PC-3 (cell line): ENCODE measurements around the gene UBE2L6. TPM values are rescaled to one million over a fixed set of nuclear protein-coding genes. Genes with fewer than 3 reads are reported as not detected.

ENCODE experiments used
- ATAC-seq: fragments of 200-7000 bp; cut with Tn5 transposase; 2 replicates; pipeline ENCODE4 v1.9.1; 2020; ENCODE audit warnings: mild to moderate bottlenecking, moderate library complexity
- BruUV-seq: library from RNA; stranded (reverse); fragments of 400-500 nt; replicated peaks from 2 replicates; lab custom pipeline; 2021; lab: Mats Ljungman, UMichigan
- CTCF ChIA-PET: fragments of 300-600 bp; sonication (Branson Sonifier 250); formaldehyde crosslinking; loops from one replicate; lab custom pipeline; 2022; ENCODE audit warnings: antibody characterized with exemption; lab: Charles Lee
- POLR2A ChIA-PET: fragments of 300-600 bp; sonication (Branson Sonifier 250); formaldehyde crosslinking; loops from one replicate; lab custom pipeline; 2022; ENCODE audit warnings: antibody characterized with exemption; ENCODE audit not compliant: unreplicated experiment; lab: Charles Lee
- DNase-seq: peaks from one replicate; pipeline ENCODE4 v3.0.0-alpha.2; 2015
- H2AFZ ChIP-seq: fragments of 300-600 bp; sonication (generic); 2 replicates; pipeline ENCODE4 v1.6.0; 2016; ENCODE audit warnings: antibody characterized with exemption, low read length
- H3F3A ChIP-seq: fragments of 300-600 bp; sonication (generic); one replicate; pipeline ENCODE4 v1.6.0; 2017; ENCODE audit warnings: antibody characterized with exemption, low read length, control low read depth, mild to moderate bottlenecking; ENCODE audit not compliant: unreplicated experiment
- H3K27ac ChIP-seq: fragments of 300-600 bp; sonication (generic); 2 replicates; pipeline ENCODE4 v1.5.1; 2016; ENCODE audit warnings: mild to moderate bottlenecking, low read length
- H3K27me3 ChIP-seq: fragments of 300-600 bp; sonication (generic); 2 replicates; pipeline ENCODE4 v1.6.1; 2016; ENCODE audit warnings: low read length, mixed read lengths
- H3K36me3 ChIP-seq: fragments of 300-600 bp; sonication (generic); 2 replicates; pipeline ENCODE4 v1.6.1; 2016; ENCODE audit warnings: low read depth, mixed run types, low read length, mixed read lengths
- H3K4me1 ChIP-seq: fragments of 300-600 bp; sonication (generic); 2 replicates; pipeline ENCODE4 v1.5.1; 2016; ENCODE audit warnings: low read length; ENCODE audit not compliant: insufficient read depth
- H3K4me2 ChIP-seq: fragments of 300-600 bp; sonication (generic); 2 replicates; pipeline ENCODE4 v1.6.0; 2016; ENCODE audit warnings: low read length
- H3K4me3 ChIP-seq: fragments of 300-600 bp; sonication (generic); 2 replicates; pipeline ENCODE4 v1.5.1; 2016; ENCODE audit warnings: mild to moderate bottlenecking, low read length, mixed read lengths
- H3K79me2 ChIP-seq: fragments of 300-600 bp; sonication (generic); 2 replicates; pipeline ENCODE4 v1.6.1; 2017; ENCODE audit warnings: low read length, mixed read lengths
- H3K9ac ChIP-seq: fragments of 300-600 bp; sonication (generic); 2 replicates; pipeline ENCODE4 v1.6.0; 2016; ENCODE audit warnings: mild to moderate bottlenecking, low read length
- H3K9me2 ChIP-seq: fragments of 300-600 bp; sonication (generic); replicated peaks from 2 replicates; pipeline ENCODE4 v1.6.1; 2016; ENCODE audit warnings: mixed run types, low read length, mixed read lengths
- H3K9me3 ChIP-seq: fragments of 300-600 bp; sonication (generic); 2 replicates; pipeline ENCODE4 v1.6.1; 2016; ENCODE audit warnings: low read length, mixed read lengths
- H4K20me1 ChIP-seq: fragments of 300-600 bp; sonication (generic); 2 replicates; pipeline ENCODE4 v1.6.1; 2016; ENCODE audit warnings: low read length, mixed read lengths
- EZH2 ChIP-seq: fragments of 300-600 bp; sonication (generic); IDR thresholded peaks from one replicate; pipeline ENCODE4 v1.6.1; 2017; ENCODE audit warnings: antibody characterized with exemption, mild to moderate bottlenecking, low read length; ENCODE audit not compliant: unreplicated experiment
- EZH2phosphoT487 ChIP-seq: fragments of 300-600 bp; sonication (generic); IDR thresholded peaks from 2 replicates; pipeline ENCODE4 v1.6.1; 2018; ENCODE audit warnings: mild to moderate bottlenecking, antibody characterized with exemption, low read length, borderline replicate concordance
- intact Hi-C: fragments of 100-400 bp; cut with micrococcal nuclease; formaldehyde crosslinking; loops from 2 replicates; pipeline ENCODE4 v1.9.0; 2023
- total RNA-seq: library from RNA; depleted of rRNA; stranded (reverse); fragments of >200 nt; gene quantifications from 2 replicates; pipeline ENCODE4 v1.2.3, GENCODE V29; 2014
- TF ChIP-seq, protein P1 (sequence below): fragments of 300-600 bp; sonication (generic); conservative IDR thresholded peaks from 2 replicates; pipeline ENCODE4 v1.5.1; 2017; ENCODE audit warnings: antibody characterized with exemption, low read depth, mild to moderate bottlenecking, low read length

UBE2L6 gene
- total RNA-seq, 1 experiment from 2014 or later = 16.5 TPM

GRCh38 chr11:57599381-57599780 is 31.9 kb upstream of the UBE2L6 start:
- no TSS peak for BruUV-seq
- H3K9me3 ChIP-seq = no peaks in the 10 kb centered on the region
- CTCF ChIA-PET = no interaction called here
- POLR2A ChIA-PET = no interaction called here
- no peak overlapping the region for H3K4me3 ChIP-seq
- H4K20me1 ChIP-seq = no peaks in the 10 kb centered on the region
- no peak for ATAC-seq
- no peaks in the 10 kb centered on the region for H3K36me3 ChIP-seq
- no peaks in the 10 kb centered on the region for H3K9me2 ChIP-seq
- H3K27ac ChIP-seq = no peak overlapping the region
- intact Hi-C loops = no loop called here
- no peak overlapping the region for H3K4me2 ChIP-seq
- H3K27me3 ChIP-seq = peaks cover 43% of the 10 kb centered on the region
- H3F3A ChIP-seq = no peaks in the 10 kb centered on the region
- TF ChIP-seq, protein P1, sequence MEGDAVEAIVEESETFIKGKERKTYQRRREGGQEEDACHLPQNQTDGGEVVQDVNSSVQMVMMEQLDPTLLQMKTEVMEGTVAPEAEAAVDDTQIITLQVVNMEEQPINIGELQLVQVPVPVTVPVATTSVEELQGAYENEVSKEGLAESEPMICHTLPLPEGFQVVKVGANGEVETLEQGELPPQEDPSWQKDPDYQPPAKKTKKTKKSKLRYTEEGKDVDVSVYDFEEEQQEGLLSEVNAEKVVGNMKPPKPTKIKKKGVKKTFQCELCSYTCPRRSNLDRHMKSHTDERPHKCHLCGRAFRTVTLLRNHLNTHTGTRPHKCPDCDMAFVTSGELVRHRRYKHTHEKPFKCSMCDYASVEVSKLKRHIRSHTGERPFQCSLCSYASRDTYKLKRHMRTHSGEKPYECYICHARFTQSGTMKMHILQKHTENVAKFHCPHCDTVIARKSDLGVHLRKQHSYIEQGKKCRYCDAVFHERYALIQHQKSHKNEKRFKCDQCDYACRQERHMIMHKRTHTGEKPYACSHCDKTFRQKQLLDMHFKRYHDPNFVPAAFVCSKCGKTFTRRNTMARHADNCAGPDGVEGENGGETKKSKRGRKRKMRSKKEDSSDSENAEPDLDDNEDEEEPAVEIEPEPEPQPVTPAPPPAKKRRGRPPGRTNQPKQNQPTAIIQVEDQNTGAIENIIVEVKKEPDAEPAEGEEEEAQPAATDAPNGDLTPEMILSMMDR = no peak
- TF ChIP-seq EZH2 = no peak
- TF ChIP-seq EZH2phosphoT487 = no peak
- no peak overlapping the region for H3K9ac ChIP-seq
- H3K4me1 ChIP-seq = no peaks in the 10 kb centered on the region
- no peak for DNase-seq
- no peaks in the 10 kb centered on the region for H3K79me2 ChIP-seq
- no peak overlapping the region for H2AFZ ChIP-seq

DNA sequence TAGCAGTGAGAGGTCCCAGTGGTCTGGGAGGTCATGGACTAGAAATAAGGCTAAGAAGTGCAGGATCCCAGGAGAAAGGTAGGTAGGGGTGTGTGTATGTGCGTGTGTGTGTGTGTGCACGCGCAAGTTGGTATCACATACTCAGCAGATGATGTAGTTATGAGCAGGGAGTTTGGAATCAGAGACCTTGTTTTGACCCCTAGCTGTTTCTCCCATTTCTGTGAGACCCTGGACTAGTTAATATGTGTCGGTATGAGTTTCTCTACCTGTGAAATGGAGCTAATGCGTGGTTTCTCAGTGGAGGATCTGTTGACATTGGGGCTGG is 31.3 kb upstream of the UBE2L6 start:
- H4K20me1 ChIP-seq = no peaks in the 10 kb centered on the region
- H3K9ac ChIP-seq = no peak overlapping the region
- POLR2A ChIA-PET = no interaction called here
- no TSS peak for BruUV-seq
- H3K4me3 ChIP-seq = no peak overlapping the region
- peaks cover 49% of the 10 kb centered on the region for H3K27me3 ChIP-seq
- no peak overlapping the region for H2AFZ ChIP-seq
- CTCF ChIA-PET = no interaction called here
- no peak overlapping the region for H3K27ac ChIP-seq
- no peaks in the 10 kb centered on the region for H3K9me2 ChIP-seq
- H3K36me3 ChIP-seq = no peaks in the 10 kb centered on the region
- no peaks in the 10 kb centered on the region for H3K79me2 ChIP-seq
- TF ChIP-seq EZH2phosphoT487 = no peak
- TF ChIP-seq, protein P1 = no peak
- no peak for TF ChIP-seq EZH2
- no peaks in the 10 kb centered on the region for H3F3A ChIP-seq
- intact Hi-C loops = no loop called here
- no peaks in the 10 kb centered on the region for H3K4me1 ChIP-seq
- no peak overlapping the region for H3K4me2 ChIP-seq
- ATAC-seq (no peak), DNase-seq (no peak)
- H3K9me3 ChIP-seq = no peaks in the 10 kb centered on the region

DNA sequence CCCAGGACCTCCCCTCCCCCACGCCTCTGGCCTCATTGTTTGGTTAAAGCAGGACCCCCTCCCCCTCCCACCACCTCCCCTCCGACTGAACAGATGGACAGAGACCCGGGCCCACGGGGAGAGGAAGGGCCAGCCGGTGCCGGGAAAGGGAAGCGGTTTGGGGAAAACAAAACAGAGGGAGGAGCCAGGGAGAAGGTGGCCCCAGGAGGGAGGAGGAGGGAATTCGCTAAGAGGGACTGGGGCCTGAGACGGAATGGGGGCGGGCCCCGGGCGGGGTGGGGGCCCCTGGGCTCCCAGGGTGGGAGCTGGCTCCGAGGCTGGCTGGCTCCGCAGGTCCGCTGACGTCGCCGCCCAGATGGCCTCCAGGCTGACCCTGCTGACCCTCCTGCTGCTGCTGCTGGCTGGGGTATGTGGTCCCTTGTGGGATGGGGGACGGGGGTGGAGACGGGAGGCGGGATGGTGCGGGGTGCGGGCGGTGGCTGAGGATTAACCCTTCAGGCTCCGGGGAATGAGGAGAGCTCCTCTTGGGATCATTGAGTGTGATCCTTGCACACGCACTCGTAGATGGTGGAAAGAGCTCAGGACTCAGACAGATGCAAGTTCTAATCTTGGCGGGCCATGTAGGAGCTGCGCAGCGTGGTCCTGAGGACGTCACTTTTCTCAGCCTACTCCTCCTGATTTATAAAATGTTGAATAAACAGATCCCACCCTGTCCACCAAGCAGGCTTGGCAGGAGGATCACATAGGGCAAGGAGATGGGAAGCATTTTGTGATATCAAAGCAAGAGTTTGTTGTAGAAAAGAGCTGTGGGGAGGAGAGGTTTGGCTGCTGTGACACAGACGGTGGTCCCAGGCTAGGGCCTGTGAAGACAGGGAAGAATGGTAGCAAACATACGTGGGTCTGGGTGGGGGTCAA is 30.7 kb upstream of the UBE2L6 start:
- Histone ChIP-seq H3K4me2 (no peak overlapping the region), H3K79me2 (no peaks in the 10 kb centered on the region), H3K9me2 (no peaks in the 10 kb centered on the region), H3K27me3 (peaks cover 55% of the 10 kb centered on the region), H3K4me1 (no peaks in the 10 kb centered on the region), H3K27ac (no peak overlapping the region), H3K9me3 (no peaks in the 10 kb centered on the region), H3K4me3 (no peak overlapping the region), H3K36me3 (no peaks in the 10 kb centered on the region), H2AFZ (no peak overlapping the region), H3F3A (no peaks in the 10 kb centered on the region), H3K9ac (no peak overlapping the region), H4K20me1 (no peaks in the 10 kb centered on the region)
- TF ChIP-seq, protein P1 = no peak
- TF ChIP-seq EZH2phosphoT487 (no peak), EZH2 (no peak)
- intact Hi-C loops = no loop called here
- no peak for DNase-seq
- CTCF ChIA-PET = no interaction called here
- ATAC-seq = no peak; the same call in 1 of the 2 replicates
- POLR2A ChIA-PET = no interaction called here
- BruUV-seq = no TSS peak
